Kidney epithelial cell (primary cell): ENCODE results near the gene APBB2. TPM values are rescaled to one million over a fixed set of nuclear protein-coding genes. Genes with fewer than 3 reads are reported as not detected.

Source experiments
- DNase-seq: peaks from one replicate; pipeline ENCODE4 v3.0.0-alpha.2; 2010; ENCODE audit warnings: low read depth
- H3K27me3 ChIP-seq: 2 replicates; pipeline ENCODE4 v1.6.0; 2011; ENCODE audit warnings: low read length; ENCODE audit not compliant: control insufficient read depth, insufficient read depth
- H3K36me3 ChIP-seq: 2 replicates; pipeline ENCODE4 v1.5.1; 2011; ENCODE audit warnings: low read length; ENCODE audit not compliant: control insufficient read depth, insufficient read depth
- H3K4me3 ChIP-seq: 2 replicates; pipeline ENCODE4 v1.5.1; 2011; ENCODE audit warnings: low read depth, mild to moderate bottlenecking, control low read depth, low read length
- CTCF ChIP-seq: IDR thresholded peaks from 2 replicates; pipeline ENCODE4 v1.5.1; 2011; ENCODE audit warnings: mild to moderate bottlenecking, moderate library complexity, low read length, control low read depth, inconsistent platforms; ENCODE audit not compliant: insufficient read depth, poor library complexity, severe bottlenecking
- total RNA-seq: library from RNA; depleted of rRNA; stranded (reverse); fragments of >200 nt; gene quantifications from 2 replicates; pipeline ENCODE4 v1.2.3, GENCODE V29; 2015

APBB2 gene
- total RNA-seq, 1 donor from 2014 or later: 52.0 TPM

DNA sequence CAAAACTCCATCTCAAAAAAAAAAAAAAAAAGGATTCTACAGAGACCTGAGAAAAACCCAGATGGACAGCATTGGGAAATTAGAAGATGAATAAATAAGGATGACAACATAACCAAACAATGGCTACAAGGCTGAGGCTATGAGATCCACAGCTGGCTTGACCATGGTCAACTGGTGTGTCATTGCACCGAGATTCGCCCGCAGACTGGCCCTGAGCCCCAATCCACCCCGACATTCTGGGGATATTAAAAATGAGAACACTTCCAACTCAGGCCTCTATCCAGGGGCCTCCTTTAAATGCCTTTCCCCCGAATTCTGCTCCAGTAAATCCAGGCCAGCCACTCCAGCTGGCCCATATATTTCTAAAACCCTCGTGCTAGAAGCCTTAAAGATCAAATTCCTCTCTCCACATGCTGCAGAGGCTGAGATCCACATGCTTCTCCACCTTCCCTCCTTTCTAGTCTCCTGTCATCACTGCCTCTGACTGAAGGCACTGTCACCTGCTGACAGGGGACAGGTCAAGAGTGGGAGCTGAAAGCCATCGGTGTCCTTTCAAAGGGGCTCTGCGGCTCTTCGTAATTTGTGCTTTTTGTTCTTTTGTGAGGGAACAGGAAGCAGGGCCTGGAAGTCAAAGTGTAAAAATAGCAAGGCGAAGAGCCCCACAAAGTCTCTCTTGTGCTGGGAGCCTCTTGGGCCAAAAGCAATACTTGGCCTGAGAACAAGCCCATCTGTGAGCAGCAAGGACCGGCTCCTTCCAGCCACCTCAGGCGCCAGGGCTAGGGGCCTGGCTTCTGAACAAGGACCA lies 260.9 kb downstream of the APBB2 start:
- Histone ChIP-seq H3K36me3 (no peaks in the 10 kb centered on the region), H3K4me3 (no peak overlapping the region), H3K27me3 (no peaks in the 10 kb centered on the region)
- DNase-seq: no peak
- TF ChIP-seq CTCF: no peak

- DNase-seq: no peak
- Histone ChIP-seq H3K27me3 (no peaks in the 10 kb centered on the region), H3K36me3 (no peaks in the 10 kb centered on the region), H3K4me3 (no peak overlapping the region)
- TF ChIP-seq CTCF: no peak
Measured at GRCh38 chr4:40952672-40953071, 261.7 kb downstream of the APBB2 start.

DNA sequence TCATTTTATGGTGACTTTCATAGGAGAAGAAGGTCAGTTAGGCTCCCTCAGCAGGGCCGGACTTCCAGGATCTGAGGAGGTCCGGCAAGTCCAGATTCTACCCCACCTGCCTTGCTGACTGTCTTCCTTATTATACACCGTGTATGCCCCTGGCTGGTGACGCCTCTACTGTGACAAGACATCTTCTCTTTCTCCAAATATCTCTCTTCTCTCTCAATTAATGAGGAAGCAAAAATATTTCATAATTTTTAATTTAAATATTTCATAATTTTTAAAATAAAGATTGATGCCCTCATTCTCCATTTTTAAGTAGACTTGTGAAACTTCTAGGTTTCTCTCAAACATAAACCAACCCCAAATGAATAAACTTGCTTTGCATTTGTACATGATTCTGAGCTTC lies 262.1 kb downstream of the APBB2 start:
- Histone ChIP-seq H3K36me3 (no peaks in the 10 kb centered on the region), H3K27me3 (no peaks in the 10 kb centered on the region), H3K4me3 (no peak overlapping the region)
- no peak for DNase-seq
- TF ChIP-seq CTCF: no peak

DNA sequence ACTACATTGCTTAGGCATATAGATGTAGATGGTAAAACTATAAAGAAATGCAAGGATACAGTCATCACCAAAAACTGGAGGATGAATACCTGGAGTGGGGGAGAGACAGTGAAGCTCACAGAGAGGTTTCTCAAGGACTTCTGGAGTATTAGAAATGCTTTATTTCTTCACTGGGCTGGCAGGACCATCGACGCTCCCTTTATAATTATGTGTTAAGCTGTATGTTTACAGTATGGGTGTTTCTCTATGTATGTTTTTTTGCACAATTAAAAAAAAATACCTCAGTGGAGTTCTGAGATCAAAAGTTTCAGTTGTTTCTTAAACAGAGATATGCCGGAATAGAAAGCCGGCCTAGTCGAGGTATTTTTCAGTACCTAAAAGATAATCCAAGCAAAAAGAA lies 263.3 kb downstream of the APBB2 start:
- no peak overlapping the region for H3K4me3 ChIP-seq

DNA sequence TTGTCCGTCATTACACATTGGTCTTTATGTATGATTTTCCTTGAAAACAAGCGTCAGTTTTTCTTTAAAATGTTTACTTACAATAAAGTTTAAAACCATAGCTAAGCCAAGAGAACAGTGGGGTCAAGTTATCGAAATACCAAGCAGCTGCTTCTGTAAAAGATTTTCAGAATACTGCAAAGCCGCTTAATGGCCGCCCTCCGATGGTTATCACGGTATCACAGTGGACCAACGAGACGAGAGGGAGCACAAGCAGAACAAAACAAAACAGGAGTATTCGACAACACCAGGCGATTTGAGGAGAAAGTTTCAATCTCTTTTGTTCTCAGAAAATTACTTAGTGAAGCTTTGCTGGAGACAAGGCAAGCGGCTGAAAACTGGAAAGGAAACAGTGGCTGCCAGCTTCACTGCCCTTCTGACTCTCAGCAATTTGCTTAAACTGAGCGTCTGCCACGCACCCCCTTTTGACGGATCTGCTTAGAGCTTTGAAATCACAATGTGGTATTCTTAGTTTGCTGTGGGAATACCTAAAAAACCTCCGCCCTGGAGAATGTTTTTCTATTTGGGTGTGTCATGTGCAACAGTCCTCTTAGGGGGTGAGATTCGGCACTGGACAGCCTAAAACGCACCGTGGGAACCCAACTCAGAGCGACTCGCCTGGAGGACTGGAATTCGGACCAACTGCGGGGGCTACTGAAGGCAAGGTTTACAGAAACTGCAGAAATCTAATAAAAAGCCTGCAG lies 264.8 kb downstream of the APBB2 start:
- no peaks in the 10 kb centered on the region for H3K36me3 ChIP-seq
- no peaks in the 10 kb centered on the region for H3K27me3 ChIP-seq
- no peak for DNase-seq
- no peak for TF ChIP-seq CTCF
- no peak overlapping the region for H3K4me3 ChIP-seq

More for the DNA sequence above, 263.3 kb downstream of the APBB2 start:
- H3K27me3 ChIP-seq: no peaks in the 10 kb centered on the region
- no peak for TF ChIP-seq CTCF
- no peaks in the 10 kb centered on the region for H3K36me3 ChIP-seq
- DNase-seq: no peak
